WTC11 (cell line): ENCODE measurements around the gene LRRC14B.

Experiments used
- CTCF ChIP-seq: fragments of 200-600 bp; IDR thresholded peaks from 2 replicates; pipeline ENCODE4 v1.8.0; 2022; ENCODE audit warnings: antibody characterized with exemption
- ESRRA ChIP-seq: sonication (generic); formaldehyde crosslinking; IDR thresholded peaks from 2 replicates; pipeline ENCODE4 v1.8.1; 2022; ENCODE audit warnings: mild to moderate bottlenecking, missing genetic modification reagents, borderline replicate concordance
- KAT7 ChIP-seq: sonication (generic); formaldehyde crosslinking; IDR thresholded peaks from 2 replicates; pipeline ENCODE4 v1.8.1; 2023; ENCODE audit warnings: missing genetic modification reagents, mild to moderate bottlenecking, borderline replicate concordance
- TF ChIP-seq, protein P1 (sequence below): sonication (generic); formaldehyde crosslinking; IDR thresholded peaks from 2 replicates; pipeline ENCODE4 v1.8.0; 2022; ENCODE audit warnings: mild to moderate bottlenecking, missing genetic modification reagents

GRCh38 chr5:203246-203930, 12.1 kb downstream of the LRRC14B start:
- TF ChIP-seq CTCF (no peak), ESRRA (no peak), KAT7 (CRISPR knock-in tag) (no peak)
- TF ChIP-seq, protein P1, sequence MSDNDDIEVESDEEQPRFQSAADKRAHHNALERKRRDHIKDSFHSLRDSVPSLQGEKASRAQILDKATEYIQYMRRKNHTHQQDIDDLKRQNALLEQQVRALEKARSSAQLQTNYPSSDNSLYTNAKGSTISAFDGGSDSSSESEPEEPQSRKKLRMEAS (CRISPR knock-in tag): no peak
